Retinal pigment epithelial cell (primary cell): ENCODE results near the gene IL16.

Experiments used
- DNase-seq: peaks from one replicate; pipeline ENCODE4 v3.0.0-alpha.2; 2010; ENCODE audit warnings: low read depth
- H3K4me3 ChIP-seq: 2 replicates; pipeline ENCODE4 v1.5.1; 2011; ENCODE audit warnings: mild to moderate bottlenecking, low read length, control low read depth, moderate library complexity
- CTCF ChIP-seq: conservative IDR thresholded peaks from 2 replicates; pipeline ENCODE4 v1.5.1; 2011; ENCODE audit warnings: low read depth, low read length, control low read depth, inconsistent platforms

IL16 gene

GRCh38 chr15:81182756-81183438 lies 13.8 kb upstream of the IL16 start:
- DNase-seq = no peak
- no peak for TF ChIP-seq CTCF
- H3K4me3 ChIP-seq = no peak overlapping the region

- H3K4me3 ChIP-seq = no peak overlapping the region
- TF ChIP-seq CTCF = no peak
- no peak for DNase-seq
Observed at GRCh38 chr15:81183439-81183775, 13.3 kb upstream of the IL16 start.

GRCh38 chr15:81184188-81184587 lies 12.5 kb upstream of the IL16 start:
- no peak for TF ChIP-seq CTCF
- DNase-seq = no peak
- no peak overlapping the region for H3K4me3 ChIP-seq

GRCh38 chr15:81185631-81186295 lies 10.9 kb upstream of the IL16 start:
- no peak overlapping the region for H3K4me3 ChIP-seq
- no peak for DNase-seq
- no peak for TF ChIP-seq CTCF

- DNase-seq = no peak
- H3K4me3 ChIP-seq = no peak overlapping the region
- no peak for TF ChIP-seq CTCF
Observed at GRCh38 chr15:81188354-81188753, 8.3 kb upstream of the IL16 start.

GRCh38 chr15:81189583-81190283 lies 6.9 kb upstream of the IL16 start:
- H3K4me3 ChIP-seq = no peak overlapping the region
- no peak for DNase-seq
- TF ChIP-seq CTCF = no peak
